Measurements from ENCODE around the gene DSC3. TPM values are rescaled to one million over a fixed set of nuclear protein-coding genes. Genes with fewer than 3 reads are reported as not detected.
A peak's percentile ranks its signal among the peaks of the same experiment; 100 is the strongest.

DSC3 gene
- total RNA-seq, 1 donor from 2014 or later = 0.16 TPM

- Mint-ChIP-seq H3K27ac (ENCODE audit: unreplicated experiment) (no peak overlapping the region), H3K36me3 (ENCODE audit: low read depth) (no peaks in the 10 kb centered on the region), H3K4me3 (no peak overlapping the region), H3K9me3 (no peaks in the 10 kb centered on the region), H3K4me1 (no peaks in the 10 kb centered on the region), H3K27me3 (ENCODE audit: low read depth) (peaks cover 5% of the 10 kb centered on the region)
- peak; percentile 30 for TF ChIP-seq CTCF (conservative IDR thresholded peaks at IDR 0.05)
- DNase-seq (ENCODE audit: low read depth, low spot score) = no peak
Measured at GRCh38 chr18:30999186-30999585, 43.4 kb downstream of the DSC3 start.

GRCh38 chr18:30997223-30997622 lies 45.3 kb downstream of the DSC3 start:
- no peak for DNase-seq (ENCODE audit: low read depth, low spot score)
- no peak for TF ChIP-seq CTCF (conservative IDR thresholded peaks at IDR 0.05)
- Mint-ChIP-seq H3K27ac (ENCODE audit: unreplicated experiment) (no peak overlapping the region), H3K9me3 (no peaks in the 10 kb centered on the region), H3K4me1 (no peaks in the 10 kb centered on the region), H3K36me3 (ENCODE audit: low read depth) (no peaks in the 10 kb centered on the region), H3K4me3 (no peak overlapping the region), H3K27me3 (ENCODE audit: low read depth) (peaks cover 5% of the 10 kb centered on the region)

- TF ChIP-seq CTCF (conservative IDR thresholded peaks at IDR 0.05) = no peak
- no peaks in the 10 kb centered on the region for H3K4me1 Mint-ChIP-seq
- H3K36me3 Mint-ChIP-seq (ENCODE audit: low read depth) = no peaks in the 10 kb centered on the region
- no peak overlapping the region for H3K27ac Mint-ChIP-seq (ENCODE audit: unreplicated experiment)
- no peak overlapping the region for H3K4me3 Mint-ChIP-seq
- no peak for DNase-seq (ENCODE audit: low read depth, low spot score)
- H3K9me3 Mint-ChIP-seq = no peaks in the 10 kb centered on the region
- H3K27me3 Mint-ChIP-seq (ENCODE audit: low read depth) = no peaks in the 10 kb centered on the region
Measured at GRCh38 chr18:30992231-30992630, 50.3 kb downstream of the DSC3 start.

DNA sequence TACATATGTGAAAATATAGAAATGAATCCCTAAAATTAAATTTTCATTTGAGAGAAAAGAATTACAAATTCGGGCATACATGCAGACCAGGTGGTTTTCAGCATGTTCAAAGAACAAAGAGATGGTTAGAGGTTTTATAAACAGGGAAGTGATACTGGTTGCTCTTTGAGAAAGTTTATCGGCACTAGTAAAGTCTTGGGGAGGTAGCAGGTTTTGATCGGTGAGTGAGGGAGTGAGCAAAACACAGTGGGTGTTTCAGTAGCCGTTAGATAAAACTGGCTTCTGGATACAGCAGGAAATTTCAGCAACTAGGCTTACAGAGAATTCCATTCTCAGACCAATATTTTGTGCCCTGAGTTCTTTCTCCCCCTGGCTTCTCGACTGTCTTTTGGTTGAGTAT lies 51.1 kb downstream of the DSC3 start:
- Mint-ChIP-seq H3K4me1 (no peaks in the 10 kb centered on the region), H3K27me3 (ENCODE audit: low read depth) (no peaks in the 10 kb centered on the region), H3K4me3 (no peak overlapping the region), H3K36me3 (ENCODE audit: low read depth) (no peaks in the 10 kb centered on the region), H3K9me3 (no peaks in the 10 kb centered on the region), H3K27ac (ENCODE audit: unreplicated experiment) (no peak overlapping the region)
- TF ChIP-seq CTCF (conservative IDR thresholded peaks at IDR 0.05) = no peak
- DNase-seq (ENCODE audit: low read depth, low spot score) = no peak

- DNase-seq (ENCODE audit: low read depth, low spot score) = no peak
- TF ChIP-seq CTCF (conservative IDR thresholded peaks at IDR 0.05) = no peak
- no peak overlapping the region for H3K27ac Mint-ChIP-seq (ENCODE audit: unreplicated experiment)
- no peaks in the 10 kb centered on the region for H3K4me1 Mint-ChIP-seq
- no peaks in the 10 kb centered on the region for H3K9me3 Mint-ChIP-seq
- H3K36me3 Mint-ChIP-seq (ENCODE audit: low read depth) = no peaks in the 10 kb centered on the region
- H3K4me3 Mint-ChIP-seq = no peak overlapping the region
- H3K27me3 Mint-ChIP-seq (ENCODE audit: low read depth) = peaks cover 2% of the 10 kb centered on the region
Measured at GRCh38 chr18:30989141-30989540, 53.4 kb downstream of the DSC3 start.

GRCh38 chr18:30988440-30988839 lies 54.1 kb downstream of the DSC3 start:
- Mint-ChIP-seq H3K27ac (ENCODE audit: unreplicated experiment) (no peak overlapping the region), H3K36me3 (ENCODE audit: low read depth) (no peaks in the 10 kb centered on the region), H3K27me3 (ENCODE audit: low read depth) (peaks cover 2% of the 10 kb centered on the region), H3K4me1 (no peaks in the 10 kb centered on the region), H3K9me3 (no peaks in the 10 kb centered on the region), H3K4me3 (no peak overlapping the region)
- DNase-seq (ENCODE audit: low read depth, low spot score) = no peak
- TF ChIP-seq CTCF (conservative IDR thresholded peaks at IDR 0.05) = no peak

All from neural crest cell (in vitro differentiated cells).